Inflammatory macrophage treated with lipopolysaccharide for 4 hours (primary cell): Measurements from ENCODE around the gene PROCR.
"Not testable (repeated sequence)": the region's sequence is repeated elsewhere in the genome, so short reads cannot be mapped to it uniquely, and the experiment has no call there.

ENCODE experiments used
- DNase-seq: peaks from one replicate; pipeline ENCODE4 v3.0.0-alpha.2; 2020

PROCR gene

DNA sequence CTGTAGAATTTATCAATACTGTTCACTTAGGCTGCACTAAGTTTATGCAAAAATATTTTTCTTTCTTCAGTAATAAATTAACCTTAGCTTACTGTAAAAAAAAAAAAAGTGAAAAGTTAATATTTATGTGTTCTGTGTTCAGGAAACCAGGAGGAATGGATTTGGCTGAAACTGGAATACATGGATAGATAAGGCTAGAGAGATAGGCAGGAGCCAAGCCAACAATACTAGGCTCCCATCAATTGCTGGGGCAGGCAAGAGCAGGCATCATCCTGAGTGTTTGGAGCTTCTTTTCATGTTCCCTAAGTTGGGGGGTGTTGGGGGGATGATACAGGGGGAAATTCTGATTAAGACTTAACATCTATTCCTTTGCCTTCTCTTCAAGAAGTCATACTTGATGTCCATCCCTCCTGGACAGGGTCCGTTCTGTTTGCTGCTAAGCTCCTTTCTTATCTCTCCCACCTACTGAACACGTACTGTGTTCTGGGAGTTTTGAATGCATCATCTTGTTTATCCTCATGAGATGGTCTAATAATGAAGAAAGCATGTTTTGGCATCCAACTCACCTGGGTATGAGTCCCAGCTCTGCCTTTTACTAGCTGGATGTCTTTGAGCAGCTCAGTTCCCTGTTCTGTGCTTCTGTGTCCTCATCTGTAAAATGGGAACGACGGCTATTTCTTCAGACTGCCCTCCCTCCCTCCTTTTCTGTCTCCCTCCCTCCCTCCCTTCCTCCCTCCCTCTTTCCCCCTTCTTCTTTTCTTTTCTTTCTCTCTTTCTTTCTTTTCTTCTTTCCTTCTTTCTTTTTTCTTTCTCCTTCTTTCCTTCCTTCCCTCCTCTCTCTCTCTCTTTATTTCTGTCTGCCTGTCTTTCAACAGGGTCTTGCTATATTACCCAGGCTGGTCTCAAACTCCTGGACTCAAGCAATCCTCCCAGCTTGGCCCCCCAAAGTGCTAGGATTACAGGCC is 6.4 kb upstream of the PROCR start:
- no peak for DNase-seq

DNA sequence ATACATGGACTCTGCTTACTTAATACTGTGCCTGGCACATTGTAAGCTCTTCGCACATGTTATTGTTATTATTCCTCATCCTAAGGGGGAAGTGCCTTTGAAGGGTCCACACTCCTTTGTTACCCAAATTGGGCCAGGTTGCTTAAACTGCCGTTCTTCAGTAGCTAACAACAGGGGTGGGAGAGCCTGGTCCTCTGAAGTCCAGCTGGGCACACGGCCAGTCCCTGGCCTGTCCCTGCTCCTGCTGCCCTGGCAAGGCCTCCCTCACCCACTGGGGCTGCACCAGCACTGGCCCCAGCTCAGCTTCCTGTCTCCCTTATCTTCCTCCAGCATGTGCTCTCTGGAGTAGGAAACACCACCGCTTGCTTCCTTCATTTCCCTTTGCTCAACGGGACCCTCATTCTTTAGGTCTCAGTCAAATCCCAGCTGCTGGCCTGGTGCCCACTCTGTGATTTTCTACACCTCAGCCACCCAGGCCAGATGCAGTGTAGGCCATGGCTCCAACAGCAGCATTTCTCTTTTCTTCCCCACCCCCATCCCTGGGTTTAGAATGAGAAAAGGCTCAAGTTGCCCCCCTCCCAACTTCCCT is 5.5 kb upstream of the PROCR start:
- DNase-seq: no peak

DNA sequence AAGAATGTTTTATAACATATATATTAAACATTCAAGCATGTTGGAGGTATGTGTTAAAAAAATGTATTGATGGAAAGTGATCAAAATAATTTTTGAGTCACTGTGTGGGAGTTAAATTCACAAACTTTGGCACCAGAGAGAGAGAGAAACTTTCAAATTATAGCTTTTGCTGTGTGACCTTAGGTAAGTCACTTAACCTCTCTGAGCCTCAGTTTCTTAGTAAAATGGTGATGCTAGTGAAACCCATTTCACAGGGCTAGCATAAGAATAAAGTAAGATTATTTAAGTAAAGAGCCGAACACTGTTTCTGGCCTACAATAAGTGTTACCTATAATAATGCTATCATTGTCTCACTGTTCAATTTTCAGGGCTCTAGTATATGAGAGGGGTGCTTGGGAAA is 4.1 kb upstream of the PROCR start:
- no peak for DNase-seq

DNA sequence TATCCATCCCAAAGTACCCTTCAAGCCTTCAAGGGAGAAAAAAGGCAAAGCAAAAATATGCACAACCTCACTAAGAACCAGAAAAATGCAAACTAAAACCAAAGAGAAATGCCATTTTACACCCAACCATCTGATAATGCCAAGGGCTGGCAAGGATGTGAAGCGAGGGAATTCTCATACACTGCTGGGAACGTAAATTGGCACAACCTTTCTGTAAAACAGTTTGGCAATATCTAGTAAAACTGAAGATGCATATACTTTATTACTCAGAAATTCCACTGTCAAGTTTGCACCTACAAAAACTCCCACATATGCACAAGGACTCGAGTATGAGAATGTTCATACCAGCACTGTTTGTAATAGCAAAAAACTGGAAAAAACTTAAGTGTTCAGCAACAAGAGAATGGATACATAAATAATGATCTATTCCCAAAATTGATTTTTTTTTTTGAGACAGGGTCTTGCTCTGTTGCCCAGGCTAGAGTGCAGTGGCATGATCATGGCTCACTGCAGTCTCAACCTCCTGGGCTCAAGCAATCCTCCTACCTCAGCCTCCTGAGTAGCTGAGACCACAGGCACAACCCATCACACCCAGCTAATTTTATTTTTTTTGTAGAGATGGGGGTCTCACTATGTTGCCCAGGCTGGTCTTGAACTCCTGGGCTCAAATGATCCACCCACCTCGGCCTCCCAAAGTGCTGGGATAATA is 3.0 kb upstream of the PROCR start:
- not testable (repeated sequence) for DNase-seq

GRCh38 chr20:35171438-35171752 is 477 bp upstream of the PROCR start:
- no peak for DNase-seq

DNA sequence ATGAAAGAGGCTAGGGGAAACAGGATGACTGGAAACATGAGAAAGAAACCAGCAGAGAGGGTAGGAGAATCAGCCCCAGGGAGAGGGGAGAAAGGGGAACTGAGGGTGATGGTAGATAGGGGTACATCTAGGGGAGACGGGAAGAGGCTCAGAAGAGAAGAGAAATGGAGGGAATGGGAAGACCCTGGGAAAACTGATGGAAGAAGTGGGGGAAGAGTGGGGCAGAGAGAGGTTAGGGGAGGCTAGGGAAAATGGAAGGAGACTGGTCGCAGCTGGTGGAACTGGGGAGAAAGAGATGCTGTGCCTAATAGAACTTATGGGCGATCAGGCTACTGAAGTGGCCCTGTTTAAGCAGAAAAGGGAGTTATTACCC is 548 bp downstream of the PROCR start:
- DNase-seq: no peak

DNA sequence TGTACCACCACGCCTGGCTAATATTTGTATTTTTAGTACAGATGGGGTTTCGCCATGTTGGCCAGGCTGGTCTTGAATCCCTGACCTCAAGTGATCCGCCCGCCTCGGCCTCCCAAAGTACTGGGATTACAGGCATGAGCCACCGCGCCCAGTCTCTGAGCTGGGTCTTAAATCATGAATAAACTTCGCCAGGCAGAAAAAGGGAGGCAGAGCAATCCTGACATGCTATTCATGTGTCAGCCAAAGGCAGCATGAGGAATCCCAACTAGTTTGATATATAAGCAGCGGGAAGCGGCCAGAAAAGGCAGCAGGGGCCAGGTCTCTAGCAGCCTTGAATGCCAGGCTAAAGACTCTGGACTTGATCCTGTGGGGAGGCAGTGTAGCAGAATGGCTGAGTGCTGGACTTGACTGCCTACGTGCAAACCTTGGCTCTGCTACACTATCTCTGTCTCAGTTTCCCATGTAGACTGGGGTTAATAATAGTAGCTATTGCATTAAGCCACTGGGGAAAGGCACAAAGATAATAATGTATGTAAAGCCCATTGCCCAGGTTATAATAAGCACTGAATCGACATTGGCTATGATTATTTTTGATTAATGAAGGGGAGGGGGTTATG is 1.8 kb downstream of the PROCR start:
- DNase-seq: no peak

DNA sequence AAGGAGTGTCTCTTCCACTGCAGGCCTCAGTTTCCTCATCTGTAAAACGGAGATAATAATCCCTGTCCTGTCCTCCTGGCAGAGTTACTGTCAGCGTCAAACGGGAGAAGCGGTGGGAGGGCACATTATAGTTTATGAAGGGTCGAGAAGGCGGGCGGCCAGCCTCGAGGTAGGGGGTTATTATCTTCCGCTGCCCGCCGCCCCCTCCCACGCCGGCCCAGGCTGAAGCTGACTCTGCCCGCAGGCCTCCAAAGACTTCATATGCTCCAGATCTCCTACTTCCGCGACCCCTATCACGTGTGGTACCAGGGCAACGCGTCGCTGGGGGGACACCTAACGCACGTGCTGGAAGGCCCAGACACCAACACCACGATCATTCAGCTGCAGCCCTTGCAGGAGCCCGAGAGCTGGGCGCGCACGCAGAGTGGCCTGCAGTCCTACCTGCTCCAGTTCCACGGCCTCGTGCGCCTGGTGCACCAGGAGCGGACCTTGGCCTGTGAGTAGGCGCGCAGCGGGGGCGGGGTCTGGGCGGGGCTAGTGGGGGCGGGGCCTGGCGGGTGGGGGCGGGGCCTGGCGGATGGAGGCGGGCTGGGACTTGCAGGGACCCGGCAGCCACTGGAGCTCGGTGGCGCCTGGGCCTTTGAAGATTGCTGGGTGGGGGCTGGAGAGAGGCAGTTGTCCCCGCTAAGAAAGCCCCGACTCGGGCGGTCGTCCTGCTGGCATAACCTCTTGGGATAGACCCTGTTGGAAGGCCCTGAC is 2.8 kb downstream of the PROCR start:
- DNase-seq: no peak

GRCh38 chr20:35176132-35176531 is 4.3 kb downstream of the PROCR start:
- DNase-seq: no peak

- no peak for DNase-seq
These were observed 7.7 kb downstream of the PROCR start for GRCh38 chr20:35179292-35180212.

- DNase-seq: no peak
These were observed 8.4 kb downstream of the PROCR start for GRCh38 chr20:35180266-35180665.

DNA sequence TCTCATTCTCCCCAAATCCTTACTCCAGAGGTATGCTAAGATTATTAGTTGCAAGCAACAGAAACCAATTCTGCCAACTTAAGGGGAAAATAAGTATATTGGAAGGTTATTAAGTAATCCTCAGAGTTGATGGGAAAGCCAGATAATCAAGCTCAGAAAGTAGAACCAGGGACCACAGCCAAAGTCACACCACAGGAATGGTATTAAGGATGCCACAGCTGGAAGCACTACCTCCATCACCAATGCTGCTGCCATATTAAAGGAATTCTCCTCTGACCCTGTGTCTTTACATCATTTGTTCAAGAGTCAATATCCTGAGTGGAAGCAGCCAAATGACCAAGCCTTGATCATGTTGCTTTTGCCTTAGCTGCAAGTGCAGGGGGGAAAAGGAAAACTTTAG is 9.9 kb downstream of the PROCR start:
- no peak for DNase-seq

DNA sequence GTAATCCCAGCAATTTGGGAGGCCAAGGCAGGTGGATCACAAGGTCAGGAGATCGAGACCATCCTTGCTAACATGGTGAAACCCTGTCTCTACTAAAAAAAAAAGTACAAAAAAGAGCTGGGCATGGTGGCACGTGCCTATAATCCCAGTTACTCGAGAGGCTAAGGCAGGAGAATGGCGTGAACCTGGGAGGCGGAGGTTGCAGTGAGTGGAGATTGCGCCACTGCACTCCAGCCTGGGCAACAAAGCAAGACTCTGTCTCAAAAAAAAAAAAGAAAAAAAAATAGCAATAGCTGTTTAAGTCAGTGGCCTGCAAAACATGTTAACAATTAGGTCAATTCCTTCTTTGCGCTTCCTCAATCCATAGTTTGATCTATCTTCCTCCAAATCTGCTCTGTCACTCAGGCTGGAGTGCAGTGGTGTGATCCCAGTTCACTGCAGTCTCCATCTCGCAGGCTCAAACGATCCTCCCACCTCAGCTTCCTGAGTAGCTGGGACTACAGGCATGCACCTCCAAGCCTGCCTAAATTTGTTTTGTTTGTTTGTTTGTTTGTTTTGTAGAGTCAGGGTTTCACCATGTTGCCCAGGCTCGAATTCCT is 14.9 kb downstream of the PROCR start:
- not testable (repeated sequence) for DNase-seq

DNA sequence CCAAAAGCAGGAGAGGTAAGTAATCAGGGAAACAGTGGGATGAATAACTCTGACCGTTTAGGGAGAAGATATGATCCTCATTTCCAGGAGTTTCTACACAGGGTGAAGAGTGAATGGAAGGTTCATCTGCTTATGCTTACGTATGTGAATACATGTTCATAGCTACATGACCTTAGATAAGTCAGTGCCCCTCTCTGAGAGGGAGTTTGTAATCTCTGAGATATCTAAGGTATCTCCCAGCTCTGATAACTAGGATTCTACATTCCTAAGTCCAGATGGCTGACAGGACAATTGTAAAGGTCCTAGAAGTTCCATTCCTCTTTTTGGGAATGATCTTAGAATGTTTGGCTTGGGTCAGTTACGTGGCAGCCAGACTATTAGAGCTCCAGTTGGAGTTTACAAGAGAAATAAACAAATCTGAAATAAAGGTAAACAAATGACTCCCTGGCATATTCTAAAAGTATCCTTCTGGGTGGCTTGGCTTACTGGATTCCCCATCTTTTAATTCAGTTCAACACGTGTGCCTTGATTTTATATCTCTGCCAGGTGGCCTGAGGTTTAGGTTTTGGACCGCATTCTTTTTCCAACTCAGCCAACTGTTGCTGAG is 15.8 kb downstream of the PROCR start:
- no peak for DNase-seq

- DNase-seq: not testable (repeated sequence)
These were observed 17.4 kb downstream of the PROCR start for GRCh38 chr20:35189223-35189622.

GRCh38 chr20:35190556-35190955 is 18.7 kb downstream of the PROCR start:
- no peak for DNase-seq

DNA sequence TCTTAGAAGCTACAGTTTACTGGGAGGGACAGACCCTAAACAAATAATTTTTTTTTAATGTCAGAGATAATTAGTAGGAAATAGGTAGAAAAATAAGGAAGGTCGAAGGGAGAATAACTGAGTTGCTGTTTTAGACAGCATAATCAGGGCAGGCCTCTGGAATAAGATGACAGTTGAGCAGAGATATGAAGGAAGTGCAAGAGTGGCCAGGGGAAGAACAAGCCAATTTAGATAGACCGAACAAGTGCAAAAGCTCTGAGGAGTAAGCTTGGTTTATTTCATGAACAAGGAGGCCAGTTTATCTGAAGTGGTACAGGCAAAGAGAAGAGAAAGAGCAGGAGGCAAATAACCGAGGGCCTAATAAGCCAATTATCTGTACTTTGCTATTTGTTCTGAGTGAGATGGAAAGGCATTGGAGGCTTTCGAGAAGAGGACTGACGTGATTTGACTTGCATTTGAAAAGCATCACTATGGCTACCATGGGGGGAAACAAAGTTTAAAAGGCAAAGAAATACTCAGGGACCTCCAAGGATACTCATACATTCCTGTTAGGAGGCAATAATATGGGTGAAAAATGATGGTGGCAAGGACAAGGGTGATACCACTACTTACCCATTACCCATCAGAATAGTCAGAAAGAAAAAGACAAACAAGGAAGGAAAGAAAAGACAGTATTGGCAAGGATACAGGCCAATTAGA is 19.7 kb downstream of the PROCR start:
- DNase-seq: no peak

DNA sequence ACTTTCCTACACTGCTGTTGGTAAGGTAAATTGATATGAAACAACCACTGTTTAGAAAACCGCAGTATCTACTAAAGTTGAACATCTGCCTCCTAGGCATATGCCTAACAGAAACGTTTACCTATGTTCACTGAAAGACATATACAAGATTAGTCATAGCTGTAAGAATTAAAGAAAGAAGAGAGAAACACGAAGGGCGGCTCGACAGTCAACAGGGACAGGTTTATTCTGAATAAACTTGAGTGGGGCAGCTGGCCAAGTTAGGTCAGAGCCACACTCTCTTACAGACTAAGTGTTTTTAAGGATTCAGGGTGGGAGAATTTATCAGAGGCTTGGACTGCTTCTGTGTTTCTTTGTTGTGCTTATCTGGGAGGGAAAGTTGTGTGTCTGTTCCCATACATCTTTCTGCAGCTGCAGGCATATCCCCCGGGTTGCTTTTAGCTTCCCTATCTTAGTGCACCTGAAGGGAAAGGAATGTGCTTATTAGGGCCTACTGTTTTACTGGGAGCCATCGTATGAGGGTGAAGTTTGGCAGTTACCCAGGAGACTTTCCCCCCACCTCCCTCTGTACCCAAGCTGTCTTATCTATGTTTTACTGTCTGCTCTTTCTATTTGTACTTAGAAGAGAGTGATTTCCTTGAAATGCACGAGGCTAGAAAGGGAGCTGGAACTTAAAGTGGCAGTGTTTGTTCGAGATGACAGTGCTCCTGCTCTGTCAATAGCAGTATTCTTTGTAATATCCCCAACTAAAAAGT is 20.4 kb downstream of the PROCR start:
- no peak for DNase-seq
